Measurements from ENCODE around the gene ARMH3. TPM values are rescaled to one million over a fixed set of nuclear protein-coding genes. Genes with fewer than 3 reads are reported as not detected.

Gene ARMH3
- total RNA-seq, 1 donor from 2014 or later, result 26.4 TPM

GRCh38 chr10:101874252-101874651 is 181.7 kb downstream of the ARMH3 start:
- intact Hi-C loops (cut with micrococcal nuclease), result no loop called here

- intact Hi-C loops (cut with micrococcal nuclease), result no loop called here
These were observed 188.0 kb downstream of the ARMH3 start for GRCh38 chr10:101867931-101868330.

GRCh38 chr10:101859530-101859929 is 196.4 kb downstream of the ARMH3 start:
- intact Hi-C loops (cut with micrococcal nuclease), result no loop called here

- intact Hi-C loops (cut with micrococcal nuclease), result no loop called here
These were observed 197.1 kb downstream of the ARMH3 start for GRCh38 chr10:101858723-101859500.

- intact Hi-C loops (cut with micrococcal nuclease), result no loop called here
These were observed 198.0 kb downstream of the ARMH3 start for GRCh38 chr10:101857802-101858476.

- intact Hi-C loops (cut with micrococcal nuclease), result no loop called here
These were observed 199.3 kb downstream of the ARMH3 start for GRCh38 chr10:101856626-101857025.

GRCh38 chr10:101851411-101852116 is 204.4 kb downstream of the ARMH3 start:
- intact Hi-C loops (cut with micrococcal nuclease), result no loop called here

GRCh38 chr10:101850749-101851148 is 205.2 kb downstream of the ARMH3 start:
- intact Hi-C loops (cut with micrococcal nuclease), result no loop called here

GRCh38 chr10:101848894-101849351 is 207.1 kb downstream of the ARMH3 start:
- intact Hi-C loops (cut with micrococcal nuclease), result no loop called here

GRCh38 chr10:101848408-101848807 is 207.6 kb downstream of the ARMH3 start:
- intact Hi-C loops (cut with micrococcal nuclease), result no loop called here

GRCh38 chr10:101845893-101846292 is 210.1 kb downstream of the ARMH3 start:
- intact Hi-C loops (cut with micrococcal nuclease), result no loop called here

GRCh38 chr10:101843032-101844021 is 212.6 kb downstream of the ARMH3 start, which contains the start of gene KCNIP2:
TSS of gene KCNIP2 (minus strand) at chr10:101843800. CDS start at chr10:101843568, 232 bp downstream.
- intact Hi-C loops (cut with micrococcal nuclease), result no loop called here

- intact Hi-C loops (cut with micrococcal nuclease), result loop anchor here (2.0 kb wide), 1 partner anchor 47 kb away; no protein-coding TSS in a partner anchor
These were observed 214.1 kb downstream of the ARMH3 start for GRCh38 chr10:101841826-101842225.

- intact Hi-C loops (cut with micrococcal nuclease), result loop anchor here (1.0 to 2.0 kb wide), 3 partner anchors 48 to 232 kb away; no protein-coding TSS in a partner anchor
These were observed 215.1 kb downstream of the ARMH3 start for GRCh38 chr10:101840741-101841453.

- intact Hi-C loops (cut with micrococcal nuclease), result loop anchor here (1.0 to 2.0 kb wide), 3 partner anchors 49 to 233 kb away; no protein-coding TSS in a partner anchor
These were observed 215.8 kb downstream of the ARMH3 start for GRCh38 chr10:101840102-101840684.

GRCh38 chr10:101839416-101840063 is 216.4 kb downstream of the ARMH3 start:
- intact Hi-C loops (cut with micrococcal nuclease), result loop anchor here (1.0 to 10.0 kb wide), 4 partner anchors 49 to 555 kb away; partner anchors contain the start of gene NFKB2

- intact Hi-C loops (cut with micrococcal nuclease), result loop anchor here (10.0 kb wide), 1 partner anchor 556 kb away; the partner anchor contains the start of gene NFKB2
These were observed 217.0 kb downstream of the ARMH3 start for GRCh38 chr10:101839002-101839401.

- intact Hi-C loops (cut with micrococcal nuclease), result loop anchor here (10.0 kb wide), 1 partner anchor 556 kb away; the partner anchor contains the start of gene NFKB2
These were observed 217.5 kb downstream of the ARMH3 start for GRCh38 chr10:101838416-101838970.

Data from T-helper 2 cell treated with Interferon-gamma antibody and Interleukin-4, amounts not matched to agents 100 ng/mL and 5 ng/mL, for 36 hours (primary cell).